T-helper 2 cell treated with Interferon-gamma antibody and Interleukin-4, amounts not matched to agents 5 μg/mL and 100 μg/mL, for 36 hours (primary cell): ENCODE measurements around the gene ATOH8.
A peak's percentile ranks its signal among the peaks of the same experiment; 100 is the strongest.

Experiments used
- DNase-seq: peaks from one replicate; pipeline ENCODE4 v3.0.0; 2021; ENCODE audit warnings: low spot score
- H3K27ac Mint-ChIP-seq: one replicate; pipeline ENCODE4 v1.8.0; 2021; ENCODE audit warnings: mild to moderate bottlenecking, mixed read lengths
- H3K27me3 Mint-ChIP-seq: one replicate; pipeline ENCODE4 v1.8.0; 2021; ENCODE audit warnings: low read depth, mixed read lengths
- H3K36me3 Mint-ChIP-seq: one replicate; pipeline ENCODE4 v1.8.0; 2021; ENCODE audit warnings: low read depth, mixed read lengths
- H3K4me1 Mint-ChIP-seq: one replicate; pipeline ENCODE4 v1.8.0; 2021; ENCODE audit warnings: low read depth, mixed read lengths
- H3K4me3 Mint-ChIP-seq: one replicate; pipeline ENCODE4 v1.8.0; 2022; ENCODE audit warnings: mild to moderate bottlenecking, moderate library complexity, mixed read lengths
- H3K9me3 Mint-ChIP-seq: one replicate; pipeline ENCODE4 v1.8.0; 2021; ENCODE audit warnings: mixed read lengths

ATOH8 gene

DNA sequence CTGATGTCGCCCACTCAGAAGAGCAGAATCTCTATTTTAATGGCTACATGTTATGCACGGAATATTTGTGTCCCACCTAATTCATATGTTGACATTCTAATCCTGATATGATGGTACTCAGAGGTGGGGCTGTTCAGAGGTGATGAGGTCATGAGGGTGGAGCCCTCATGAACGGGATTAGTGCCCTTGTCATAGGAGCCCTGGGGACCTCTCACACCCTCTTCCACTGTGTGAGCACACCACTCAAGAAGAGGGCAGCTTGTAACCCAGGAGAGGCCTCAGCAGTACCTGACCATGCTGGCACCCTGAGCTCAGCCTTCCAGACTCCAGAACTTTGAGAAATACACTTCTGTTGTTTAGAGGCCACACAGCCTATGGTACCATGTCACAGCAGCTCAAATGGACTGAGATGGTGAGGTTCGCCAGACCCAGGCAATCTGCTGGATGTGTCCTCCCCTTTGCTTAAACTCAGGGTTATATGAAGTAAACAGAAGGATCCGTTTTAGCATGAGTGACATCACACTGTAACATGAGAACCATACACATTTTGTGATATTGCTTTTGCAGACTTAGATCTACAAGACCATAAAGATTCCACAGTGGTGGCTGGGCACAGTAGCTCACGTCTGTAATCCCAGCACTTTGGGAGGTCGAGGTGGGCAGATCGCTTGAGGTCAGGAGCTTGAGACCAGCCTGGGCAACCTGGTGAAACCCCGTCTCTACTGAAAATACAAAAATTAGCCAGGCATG, 48.7 kb downstream of the ATOH8 start:
- H3K27ac Mint-ChIP-seq: no peak overlapping the region
- H3K27me3 Mint-ChIP-seq: peaks cover 12% of the 10 kb centered on the region
- no peaks in the 10 kb centered on the region for H3K36me3 Mint-ChIP-seq
- H3K4me3 Mint-ChIP-seq: no peak overlapping the region
- H3K4me1 Mint-ChIP-seq: peaks cover 7% of the 10 kb centered on the region
- DNase-seq: no peak
- H3K9me3 Mint-ChIP-seq: no peaks in the 10 kb centered on the region

DNA sequence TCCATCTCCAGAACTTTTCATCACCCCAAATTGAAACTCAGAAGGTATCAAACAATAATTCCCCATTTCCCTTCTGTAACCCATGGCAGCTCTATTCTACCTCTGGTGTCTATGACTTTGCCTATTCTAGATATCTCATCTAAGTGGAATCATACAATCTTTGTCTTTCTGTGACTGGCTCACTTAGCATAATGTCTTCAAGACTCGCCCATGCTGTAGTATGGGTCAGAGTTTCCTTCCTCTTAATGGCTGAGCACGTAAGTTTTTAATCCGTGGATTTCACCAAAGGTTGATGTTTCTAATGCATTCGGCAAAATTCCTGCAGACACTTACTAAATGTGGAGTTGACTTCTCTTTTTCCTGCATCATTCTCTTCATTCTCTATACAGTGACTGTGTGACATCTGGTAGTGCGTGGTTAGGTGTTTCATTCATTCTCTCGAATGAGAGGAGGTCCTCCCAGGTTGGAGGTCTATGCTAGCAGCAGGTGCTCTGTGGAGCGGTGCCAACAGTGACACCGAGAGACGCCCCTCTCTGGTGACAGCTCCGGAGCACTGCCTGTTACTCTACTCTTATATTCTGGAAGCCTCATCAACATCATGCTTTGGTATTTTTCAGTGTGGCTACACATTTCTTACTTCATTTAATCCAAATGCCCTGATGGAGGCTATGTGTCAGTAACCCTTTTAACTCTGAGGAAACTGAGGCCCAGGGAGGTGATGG, 50.1 kb downstream of the ATOH8 start:
- no peak overlapping the region for H3K4me3 Mint-ChIP-seq
- no peaks in the 10 kb centered on the region for H3K9me3 Mint-ChIP-seq
- DNase-seq: no peak
- peaks cover 7% of the 10 kb centered on the region for H3K4me1 Mint-ChIP-seq
- no peak overlapping the region for H3K27ac Mint-ChIP-seq
- no peaks in the 10 kb centered on the region for H3K36me3 Mint-ChIP-seq
- peaks cover 8% of the 10 kb centered on the region for H3K27me3 Mint-ChIP-seq

DNA sequence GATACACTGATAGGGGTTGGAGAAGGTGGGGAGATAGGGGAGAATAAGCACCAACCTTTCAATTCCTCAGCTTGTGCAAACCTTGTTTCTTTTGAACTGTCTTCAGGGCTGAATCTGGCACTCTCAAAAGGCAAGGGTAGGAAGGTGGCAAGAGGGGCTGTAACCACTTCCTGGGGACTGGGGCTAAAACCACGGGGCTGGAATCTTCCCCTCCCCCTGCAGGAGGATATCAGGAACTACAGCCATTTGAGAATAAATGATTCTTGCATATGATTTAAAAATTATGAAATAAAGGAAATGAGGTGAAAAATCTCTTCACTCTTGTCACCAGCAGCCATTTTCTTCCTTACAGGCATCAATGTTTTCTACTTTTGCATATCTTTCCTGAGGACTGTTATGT, 50.8 kb downstream of the ATOH8 start:
- peaks cover 7% of the 10 kb centered on the region for H3K27me3 Mint-ChIP-seq
- H3K4me1 Mint-ChIP-seq: peaks cover 7% of the 10 kb centered on the region
- H3K36me3 Mint-ChIP-seq: no peaks in the 10 kb centered on the region
- no peaks in the 10 kb centered on the region for H3K9me3 Mint-ChIP-seq
- no peak overlapping the region for H3K4me3 Mint-ChIP-seq
- DNase-seq: no peak
- H3K27ac Mint-ChIP-seq: no peak overlapping the region

DNA sequence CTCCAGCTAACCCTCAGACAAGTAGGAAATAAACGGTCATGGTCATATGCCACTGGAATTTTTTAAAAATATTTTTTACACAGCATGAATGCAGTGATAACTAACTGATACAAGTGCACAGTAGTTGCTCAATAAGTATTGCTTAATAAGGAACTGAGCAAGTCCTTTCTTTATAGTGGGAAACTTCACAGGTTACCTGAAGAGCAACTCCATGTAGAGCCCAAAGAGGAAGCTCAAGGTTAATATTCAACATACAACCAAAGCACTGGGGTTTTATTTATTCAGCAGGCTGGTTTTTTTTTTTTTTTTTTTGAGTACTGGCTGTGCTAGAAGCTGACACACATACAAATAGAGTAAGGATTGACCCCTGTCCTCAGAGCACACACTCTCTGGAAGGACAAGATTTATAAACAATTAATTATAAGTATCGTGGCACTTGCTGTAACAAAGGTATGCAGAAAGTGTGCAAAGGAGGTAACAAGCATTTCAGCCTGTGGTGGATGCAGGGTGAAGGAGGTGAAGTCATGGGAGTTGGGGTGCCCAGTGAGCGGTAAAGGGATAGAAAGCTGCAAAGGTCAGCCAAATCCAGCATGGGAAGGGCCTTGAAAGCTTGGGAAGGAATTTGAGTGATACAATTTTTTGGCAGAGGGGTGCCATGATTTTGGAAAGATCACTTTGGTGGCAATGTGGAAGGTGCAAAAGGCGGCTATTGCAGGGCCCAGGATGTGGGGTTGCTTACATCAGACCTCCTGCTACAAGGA, 52.7 kb downstream of the ATOH8 start:
- peaks cover 8% of the 10 kb centered on the region for H3K27me3 Mint-ChIP-seq
- peaks cover 7% of the 10 kb centered on the region for H3K4me1 Mint-ChIP-seq
- H3K9me3 Mint-ChIP-seq: no peaks in the 10 kb centered on the region
- H3K27ac Mint-ChIP-seq: no peak overlapping the region
- DNase-seq: no peak
- no peak overlapping the region for H3K4me3 Mint-ChIP-seq
- no peaks in the 10 kb centered on the region for H3K36me3 Mint-ChIP-seq

GRCh38 chr2:85807756-85808155, 54.0 kb downstream of the ATOH8 start:
- Mint-ChIP-seq H3K4me3 (no peak overlapping the region), H3K27ac (no peak overlapping the region), H3K9me3 (no peaks in the 10 kb centered on the region), H3K4me1 (peaks cover 7% of the 10 kb centered on the region), H3K36me3 (no peaks in the 10 kb centered on the region), H3K27me3 (peaks cover 8% of the 10 kb centered on the region)
- no peak for DNase-seq

- DNase-seq: no peak
- Mint-ChIP-seq H3K27me3 (peaks cover 14% of the 10 kb centered on the region), H3K27ac (no peak overlapping the region), H3K36me3 (no peaks in the 10 kb centered on the region), H3K4me3 (no peak overlapping the region), H3K4me1 (no peaks in the 10 kb centered on the region), H3K9me3 (no peaks in the 10 kb centered on the region)
Observed at GRCh38 chr2:85810371-85811179, 56.8 kb downstream of the ATOH8 start.

- H3K4me1 Mint-ChIP-seq: no peaks in the 10 kb centered on the region
- no peak overlapping the region for H3K27ac Mint-ChIP-seq
- peaks cover 14% of the 10 kb centered on the region for H3K27me3 Mint-ChIP-seq
- DNase-seq: no peak
- no peaks in the 10 kb centered on the region for H3K9me3 Mint-ChIP-seq
- no peaks in the 10 kb centered on the region for H3K36me3 Mint-ChIP-seq
- H3K4me3 Mint-ChIP-seq: no peak overlapping the region
Observed at GRCh38 chr2:85811180-85812093, 57.6 kb downstream of the ATOH8 start.

DNA sequence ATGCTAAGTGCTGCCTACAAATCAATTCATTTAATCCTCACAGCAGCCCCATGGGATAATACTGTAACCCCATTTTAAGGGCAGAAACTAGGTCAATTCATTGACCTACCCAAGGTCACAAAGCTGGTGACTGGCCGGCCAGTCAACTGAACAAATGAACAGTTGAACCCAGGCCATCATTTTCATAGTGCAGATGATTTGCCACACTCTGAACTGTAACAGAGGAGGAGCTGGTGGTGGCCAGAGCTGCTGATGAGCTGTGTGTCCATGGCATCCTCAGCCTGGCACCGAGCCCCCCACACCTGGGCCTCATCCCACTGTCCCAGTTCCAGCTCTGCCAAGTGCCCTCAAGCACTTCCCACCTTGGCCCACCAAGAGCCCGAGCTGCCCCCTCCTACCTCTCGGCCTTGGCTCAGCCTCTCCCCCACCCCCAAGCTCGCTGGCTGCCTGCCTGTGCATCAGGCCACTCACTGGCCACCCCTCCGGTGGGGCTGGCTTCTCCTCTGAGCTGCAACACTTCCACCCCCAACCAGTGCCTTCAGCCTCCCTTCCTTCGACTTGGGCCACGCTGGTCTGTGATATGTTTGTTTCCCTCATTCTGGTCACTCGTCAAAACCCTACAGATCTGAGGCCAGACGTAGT, 58.4 kb downstream of the ATOH8 start:
- Mint-ChIP-seq H3K27me3 (peaks cover 14% of the 10 kb centered on the region), H3K36me3 (no peaks in the 10 kb centered on the region), H3K9me3 (no peaks in the 10 kb centered on the region), H3K4me3 (no peak overlapping the region), H3K27ac (no peak overlapping the region), H3K4me1 (no peaks in the 10 kb centered on the region)
- DNase-seq: no peak

DNA sequence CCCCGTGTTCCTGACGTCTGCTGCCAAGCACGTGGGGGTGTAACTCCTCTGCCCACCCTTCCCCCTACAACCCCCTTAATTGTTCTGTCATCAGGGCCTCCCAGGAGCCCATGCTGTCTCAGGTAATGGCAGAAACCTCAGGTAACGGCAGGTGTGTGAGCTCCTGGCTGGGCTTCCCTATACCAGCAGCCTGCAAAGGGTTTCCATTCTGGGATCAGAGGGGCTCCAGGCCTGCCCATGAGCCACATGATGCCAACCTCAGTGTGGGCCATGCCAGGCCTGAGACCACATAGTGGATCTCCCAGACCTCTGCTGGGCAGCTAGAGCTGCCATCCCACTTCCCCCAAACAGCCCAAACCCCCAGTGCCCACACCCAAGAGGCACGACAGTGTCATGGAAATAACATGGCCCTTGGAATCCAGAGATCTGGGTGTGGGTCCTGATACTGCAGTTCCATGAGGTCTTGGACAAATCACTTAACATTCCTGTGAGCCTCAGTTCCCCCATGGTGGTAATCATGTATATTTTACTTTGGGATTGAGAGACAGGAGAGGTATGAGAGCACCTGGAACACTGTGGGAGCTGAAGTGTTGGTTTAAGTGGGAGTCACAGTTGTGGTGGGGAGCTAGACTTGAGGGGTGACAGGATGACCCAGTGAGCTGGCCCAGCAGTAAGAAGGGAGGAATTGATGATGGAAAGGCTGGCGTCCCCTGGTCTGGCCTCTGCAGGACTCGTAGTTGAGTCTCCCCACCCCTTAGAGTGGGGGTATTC, 59.6 kb downstream of the ATOH8 start:
- H3K27ac Mint-ChIP-seq: no peak overlapping the region
- DNase-seq: no peak
- H3K27me3 Mint-ChIP-seq: peaks cover 20% of the 10 kb centered on the region
- no peak overlapping the region for H3K4me3 Mint-ChIP-seq
- no peaks in the 10 kb centered on the region for H3K4me1 Mint-ChIP-seq
- H3K36me3 Mint-ChIP-seq: no peaks in the 10 kb centered on the region
- no peaks in the 10 kb centered on the region for H3K9me3 Mint-ChIP-seq

GRCh38 chr2:85813982-85814801, 60.4 kb downstream of the ATOH8 start:
- DNase-seq: peak; percentile 72
- H3K27ac Mint-ChIP-seq: no peak overlapping the region
- no peaks in the 10 kb centered on the region for H3K9me3 Mint-ChIP-seq
- no peaks in the 10 kb centered on the region for H3K36me3 Mint-ChIP-seq
- H3K4me3 Mint-ChIP-seq: no peak overlapping the region
- H3K27me3 Mint-ChIP-seq: peaks cover 20% of the 10 kb centered on the region
- H3K4me1 Mint-ChIP-seq: no peaks in the 10 kb centered on the region

GRCh38 chr2:85814802-85815550, 61.2 kb downstream of the ATOH8 start:
- H3K4me3 Mint-ChIP-seq: no peak overlapping the region
- H3K36me3 Mint-ChIP-seq: no peaks in the 10 kb centered on the region
- peaks cover 20% of the 10 kb centered on the region for H3K27me3 Mint-ChIP-seq
- no peak overlapping the region for H3K27ac Mint-ChIP-seq
- no peaks in the 10 kb centered on the region for H3K4me1 Mint-ChIP-seq
- no peaks in the 10 kb centered on the region for H3K9me3 Mint-ChIP-seq
- DNase-seq: no peak
